NCI-H187 treated with DMSO at 0.1 percent for 48 hours (cell line): Measurements from ENCODE around the gene SPTLC2.
"Not testable (repeated sequence)": the region's sequence is repeated elsewhere in the genome, so short reads cannot be mapped to it uniquely, and the experiment has no call there.

Experiments used
- DNase-seq: peaks from one replicate; lab custom pipeline; 2025; lab: John Stamatoyannopoulos, UW

The SPTLC2 gene

DNA sequence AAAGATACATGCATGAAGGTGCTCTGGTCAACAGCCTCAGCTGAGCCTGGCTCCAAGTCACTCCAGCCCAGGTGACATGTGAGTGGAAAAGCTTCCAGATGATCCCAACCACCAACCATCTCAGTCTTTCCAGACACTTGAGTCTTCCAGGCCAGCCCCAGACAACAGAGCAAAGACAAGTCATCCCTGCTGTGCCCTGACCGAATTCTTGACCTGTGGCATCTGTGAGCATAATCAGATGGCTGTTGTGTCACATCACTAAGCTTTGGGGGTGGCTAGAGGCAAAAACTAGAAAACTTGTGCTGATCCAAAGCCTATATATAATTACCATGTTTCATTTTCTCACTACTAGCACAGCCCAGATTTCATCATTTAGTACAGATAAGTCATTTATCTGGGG is 67.0 kb downstream of the SPTLC2 start:
- no peak for DNase-seq

DNA sequence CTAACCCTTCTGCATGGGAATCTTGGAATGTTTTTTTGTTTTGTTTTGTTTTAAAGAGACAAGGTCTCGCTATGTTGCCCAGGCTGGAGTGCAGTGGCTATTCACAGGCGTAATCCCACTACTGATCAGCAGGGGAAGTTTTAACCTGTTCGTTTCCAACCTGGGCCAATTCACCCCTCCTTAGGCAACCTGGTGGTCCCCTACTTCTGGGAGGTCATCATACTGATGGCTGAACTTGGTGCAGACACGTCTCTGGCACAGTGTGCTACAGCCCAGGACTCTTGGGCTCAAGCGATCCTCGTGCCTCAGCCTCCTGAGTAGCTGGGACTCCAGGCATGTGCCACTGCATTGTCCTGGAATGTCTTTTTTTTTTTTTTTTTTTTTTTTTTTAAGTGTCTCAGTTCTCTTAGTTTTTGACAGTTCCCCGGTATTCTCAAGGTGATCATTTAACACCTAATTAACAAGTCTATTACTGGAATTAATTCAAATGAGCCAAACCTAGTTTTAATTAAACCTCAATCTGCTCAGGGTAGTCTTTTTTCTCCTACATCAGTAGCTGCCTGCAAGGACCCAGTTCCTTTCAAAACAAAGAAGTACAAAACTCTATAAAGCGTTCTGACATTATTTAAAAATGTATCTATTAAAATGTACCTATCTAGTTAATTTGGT is 68.8 kb downstream of the SPTLC2 start:
- DNase-seq: no peak

DNA sequence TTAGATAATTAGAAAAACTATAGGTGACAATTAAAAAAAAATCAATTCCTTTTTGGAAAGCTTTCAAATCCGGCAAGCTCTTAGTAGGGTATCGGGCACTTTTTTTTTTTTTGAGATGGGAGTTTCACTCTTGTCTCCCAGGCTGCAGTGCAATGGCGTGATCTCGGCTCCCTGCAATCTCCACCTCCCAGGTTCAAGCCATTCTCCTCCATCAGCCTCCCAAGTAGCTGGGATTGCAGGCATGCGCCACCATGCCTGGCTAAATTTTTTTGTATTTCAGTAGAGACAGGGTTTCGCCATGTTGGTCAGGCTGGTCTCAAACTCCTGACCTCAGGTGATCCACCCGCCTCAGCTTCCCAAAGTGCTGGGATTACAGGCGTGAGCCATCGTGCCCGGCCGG is 71.3 kb downstream of the SPTLC2 start:
- DNase-seq: not testable (repeated sequence)

DNA sequence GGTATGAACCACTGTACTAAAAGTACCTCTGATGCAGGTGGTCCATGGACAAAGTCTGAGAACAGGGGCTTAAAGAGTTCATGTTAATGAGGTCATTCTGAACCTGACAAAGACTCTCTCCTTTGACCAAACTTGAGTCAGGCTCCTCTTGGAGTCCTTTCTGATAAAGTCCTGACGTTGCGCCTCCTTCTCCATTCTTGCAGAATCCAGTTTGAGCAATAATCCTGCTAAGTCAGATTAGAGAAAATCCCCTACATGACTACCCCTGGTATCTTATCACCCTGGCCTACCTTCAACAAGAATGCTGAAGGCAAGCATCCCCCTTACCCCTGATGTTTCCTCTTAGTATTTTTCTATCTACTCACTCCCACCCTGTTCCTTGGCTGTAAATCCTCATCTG is 71.9 kb downstream of the SPTLC2 start:
- no peak for DNase-seq

DNA sequence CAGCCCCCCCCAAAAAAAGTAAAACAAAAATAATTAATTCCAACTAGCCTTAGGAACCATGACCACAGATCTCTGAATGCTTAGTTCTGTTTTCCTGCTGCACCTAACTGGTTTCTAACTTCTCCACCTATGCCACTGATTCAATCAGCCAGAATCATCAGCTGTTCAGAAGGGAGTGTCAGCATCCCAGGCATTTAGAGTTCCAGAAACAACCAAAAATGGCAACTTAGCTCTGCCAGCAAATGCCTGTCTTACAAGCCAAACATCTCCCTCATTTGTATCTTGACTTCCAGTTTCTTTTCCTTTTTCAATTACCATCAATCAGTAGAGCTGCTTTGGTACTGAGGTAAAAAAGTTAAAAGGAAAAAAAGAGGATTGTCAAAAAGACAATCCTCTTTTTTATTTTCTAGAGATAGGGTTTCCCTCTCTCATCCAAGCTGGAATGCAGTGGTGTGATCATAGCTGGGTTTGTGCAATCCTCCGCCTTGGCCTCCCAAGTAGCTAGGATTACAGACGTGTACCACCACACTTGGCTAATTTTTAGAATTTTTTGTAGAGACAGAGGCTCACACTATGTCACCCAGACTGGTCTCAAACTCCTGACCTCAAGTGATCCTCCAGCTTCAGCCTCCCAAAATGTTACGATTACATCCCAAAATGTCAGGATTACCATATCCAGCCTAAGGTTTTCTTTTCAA is 72.7 kb downstream of the SPTLC2 start:
- DNase-seq: no peak

DNA sequence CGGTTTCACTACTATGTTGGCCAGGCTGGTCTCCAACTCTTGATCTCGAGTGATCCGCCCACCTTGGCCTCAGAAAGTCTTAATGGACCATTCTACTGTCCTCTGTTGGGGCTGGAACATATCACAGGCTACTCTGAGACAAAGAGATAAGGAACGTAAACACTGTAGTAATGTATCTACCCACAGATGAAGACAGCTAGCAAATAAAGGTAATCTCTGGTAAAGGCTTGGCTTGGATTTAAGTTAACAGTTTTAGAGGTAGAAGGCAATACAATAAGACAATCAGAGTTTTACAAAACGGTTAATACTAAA is 73.2 kb downstream of the SPTLC2 start:
- no peak for DNase-seq

DNA sequence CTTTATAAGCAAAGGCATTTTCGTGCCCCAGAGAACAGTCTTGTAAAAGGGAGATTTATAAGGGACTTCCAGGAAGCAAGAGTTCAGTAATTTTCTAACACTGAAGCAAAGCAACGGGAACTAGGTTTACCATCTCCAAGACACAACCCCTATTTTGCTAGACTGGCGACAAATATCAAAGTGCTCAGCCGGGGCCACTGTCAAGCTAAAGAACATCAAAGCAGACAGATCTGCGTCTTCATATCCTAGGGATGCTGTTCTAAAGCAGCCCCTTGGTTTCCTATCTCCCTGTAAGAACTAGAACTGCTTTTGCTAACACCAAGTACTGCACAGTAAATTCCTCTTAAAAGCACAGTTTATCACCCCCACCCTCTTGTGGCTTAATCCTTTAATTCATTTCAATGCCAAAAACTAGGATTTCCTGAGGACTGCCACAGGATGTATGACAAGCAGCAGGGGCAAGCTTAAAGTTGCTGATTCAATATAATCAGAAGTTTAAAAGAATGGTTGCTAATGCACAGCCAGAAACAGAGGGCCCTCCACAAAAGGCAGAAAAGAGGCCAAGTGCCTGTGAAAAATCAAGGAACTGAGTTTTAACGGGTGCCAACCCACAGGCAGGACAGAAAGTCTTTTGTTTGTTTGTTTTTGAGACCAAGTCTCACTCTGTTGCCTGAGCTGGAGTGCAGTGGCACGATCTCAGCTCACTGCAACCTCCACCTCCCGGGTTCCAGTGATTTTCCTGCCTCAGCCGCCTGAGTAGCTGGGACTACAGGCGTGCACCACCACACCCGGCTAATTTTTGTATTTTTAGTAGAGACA is 73.8 kb downstream of the SPTLC2 start:
- DNase-seq: no peak

DNA sequence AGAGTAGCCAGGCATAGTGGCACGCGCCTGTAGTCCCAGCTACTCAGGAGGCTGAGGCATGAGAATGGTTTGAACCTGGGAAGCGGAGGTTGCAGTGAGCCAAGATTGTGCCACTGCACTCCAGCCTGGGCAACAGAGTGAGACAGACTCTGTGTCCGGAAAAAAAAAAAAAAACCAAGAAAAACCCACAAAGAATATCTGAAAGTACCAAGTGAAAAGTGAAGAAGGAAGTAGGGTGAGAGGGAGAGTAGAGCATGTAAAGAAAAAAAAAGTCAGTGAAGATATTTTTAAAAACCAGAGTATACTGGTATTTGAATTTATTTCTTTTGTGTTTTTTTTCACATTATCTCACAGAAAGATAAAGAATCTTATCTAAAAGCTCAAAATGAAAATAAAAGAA is 74.5 kb downstream of the SPTLC2 start:
- DNase-seq: no peak

DNA sequence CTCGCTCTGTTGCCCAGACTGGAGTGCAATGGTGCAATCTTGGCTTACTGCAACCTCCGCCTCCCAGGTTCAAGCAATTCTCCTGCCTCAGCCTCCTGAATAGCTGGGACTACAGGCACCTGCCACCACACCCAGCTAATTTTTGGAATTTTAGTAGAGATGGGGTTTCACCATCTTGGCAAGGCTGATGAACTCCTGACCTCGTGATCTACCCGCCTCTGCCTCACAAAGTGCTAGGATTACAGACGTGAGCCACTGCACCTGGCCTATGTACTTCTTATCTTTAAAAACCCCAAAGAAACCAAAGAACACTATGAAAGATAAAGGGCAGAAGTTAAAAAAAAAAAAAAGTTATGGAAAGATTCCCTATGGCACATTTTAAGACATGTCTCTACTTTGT is 79.5 kb downstream of the SPTLC2 start:
- DNase-seq: not testable (repeated sequence)

DNA sequence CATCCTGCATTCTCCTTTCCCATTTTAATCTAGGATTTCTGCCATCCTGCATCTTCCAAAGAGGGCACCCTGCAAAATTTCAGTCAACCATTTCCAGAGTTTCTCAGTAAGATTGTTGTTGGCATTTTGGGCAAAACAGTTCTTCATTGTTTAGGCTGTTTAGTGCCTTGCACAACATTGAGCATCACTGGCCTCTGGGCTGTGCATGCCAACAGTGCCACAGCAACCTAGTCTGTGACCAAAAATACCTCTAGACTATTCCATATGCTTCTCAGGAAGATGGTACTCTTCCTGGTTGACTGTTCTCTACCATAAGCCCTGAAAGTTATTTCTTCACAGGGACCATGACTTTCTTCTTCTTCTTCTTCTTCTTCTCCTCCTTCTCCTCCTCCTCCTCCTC is 85.4 kb downstream of the SPTLC2 start:
- no peak for DNase-seq

DNA sequence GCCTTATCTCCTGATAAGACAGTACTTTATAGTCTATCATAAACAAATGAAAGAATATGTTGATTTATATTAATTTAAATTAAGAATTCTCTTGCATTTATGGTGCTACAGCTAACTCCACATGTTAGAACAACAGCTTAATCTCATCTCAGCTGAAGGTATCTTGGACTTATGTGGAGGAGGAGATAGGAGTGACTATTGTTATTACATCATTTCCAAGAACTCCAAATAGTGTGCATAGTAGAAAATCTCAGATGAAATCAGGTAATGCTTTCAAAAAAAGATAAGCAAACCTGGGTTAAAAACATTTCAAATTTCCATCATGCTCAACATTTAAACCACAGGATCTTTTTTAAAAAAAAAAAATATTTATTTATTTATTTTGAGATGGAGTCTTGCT is 86.5 kb downstream of the SPTLC2 start:
- DNase-seq: no peak

DNA sequence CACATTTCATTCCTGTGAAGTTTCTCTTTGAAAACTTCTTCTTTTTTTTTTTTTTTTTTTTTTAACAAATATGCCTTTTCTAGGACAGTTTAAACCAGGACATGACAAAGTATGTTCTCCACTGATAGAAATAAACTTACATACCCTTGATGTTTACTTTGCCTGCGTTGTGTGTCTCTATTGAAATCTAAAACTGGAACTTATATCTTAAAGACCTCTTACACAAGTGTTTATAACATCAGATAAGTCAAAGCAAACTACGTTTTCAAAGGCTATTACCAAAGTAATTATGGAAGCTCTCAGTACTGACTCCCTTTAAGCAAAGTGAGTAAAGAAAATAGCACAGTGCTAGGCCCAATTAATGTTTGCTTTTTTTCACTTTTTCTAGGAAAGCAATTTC is 87.2 kb downstream of the SPTLC2 start:
- no peak for DNase-seq

DNA sequence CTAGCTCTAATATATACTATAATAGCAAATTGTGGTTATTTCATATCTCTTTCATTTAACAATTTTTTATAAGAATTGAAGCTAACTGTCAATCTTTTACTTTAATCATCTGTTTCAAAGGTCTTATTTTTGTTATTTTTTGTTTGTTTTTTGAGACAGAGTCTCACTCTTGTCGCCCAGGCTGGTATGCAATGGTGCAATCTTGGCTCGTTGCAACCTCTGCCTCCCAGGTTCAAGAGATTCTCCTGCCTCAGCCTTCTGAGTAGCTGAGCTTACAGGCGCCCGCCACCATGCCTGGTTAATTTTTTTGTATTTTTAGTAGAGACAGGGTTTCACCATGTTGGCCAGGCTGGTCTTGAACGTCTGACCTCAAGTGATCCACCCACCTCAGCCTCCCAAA is 87.7 kb downstream of the SPTLC2 start:
- not testable (repeated sequence) for DNase-seq

DNA sequence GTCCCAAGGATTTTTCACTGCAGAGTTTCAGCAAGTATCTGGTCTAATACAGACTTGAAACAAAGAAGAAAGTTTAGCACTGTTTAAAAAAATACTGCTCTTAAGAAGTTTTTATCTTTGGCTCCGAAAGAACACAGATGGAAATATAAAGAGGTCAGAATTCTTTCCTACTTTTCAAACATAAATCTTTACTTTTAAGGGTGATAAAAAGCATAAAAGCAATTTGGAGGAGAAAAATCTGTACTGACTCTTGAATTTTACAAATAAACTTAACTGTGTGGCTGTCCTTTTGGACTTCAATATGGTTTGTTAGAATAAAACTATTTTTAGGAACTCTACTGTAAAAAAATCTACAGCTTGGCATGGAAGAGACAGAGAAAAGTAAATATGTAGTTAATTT is 90.2 kb downstream of the SPTLC2 start:
- no peak for DNase-seq

DNA sequence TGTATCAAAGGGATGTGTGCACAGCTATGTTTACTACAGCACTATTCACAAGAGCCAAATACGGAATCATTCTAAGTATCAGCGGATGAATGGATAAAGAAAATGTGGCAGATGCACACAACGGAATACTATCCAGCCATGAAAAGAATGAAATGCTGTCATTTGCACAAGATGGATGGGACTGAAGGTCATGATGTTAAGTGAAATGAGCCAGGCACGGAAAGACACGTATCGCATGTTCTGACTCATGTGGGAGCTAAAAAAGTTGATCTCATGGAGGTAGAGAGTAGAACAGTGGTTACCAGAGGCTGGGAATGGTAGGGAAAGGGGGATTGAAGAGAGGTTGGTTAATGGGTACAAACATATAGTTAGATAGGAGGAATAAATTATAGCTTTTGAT is 91.9 kb downstream of the SPTLC2 start:
- no peak for DNase-seq

DNA sequence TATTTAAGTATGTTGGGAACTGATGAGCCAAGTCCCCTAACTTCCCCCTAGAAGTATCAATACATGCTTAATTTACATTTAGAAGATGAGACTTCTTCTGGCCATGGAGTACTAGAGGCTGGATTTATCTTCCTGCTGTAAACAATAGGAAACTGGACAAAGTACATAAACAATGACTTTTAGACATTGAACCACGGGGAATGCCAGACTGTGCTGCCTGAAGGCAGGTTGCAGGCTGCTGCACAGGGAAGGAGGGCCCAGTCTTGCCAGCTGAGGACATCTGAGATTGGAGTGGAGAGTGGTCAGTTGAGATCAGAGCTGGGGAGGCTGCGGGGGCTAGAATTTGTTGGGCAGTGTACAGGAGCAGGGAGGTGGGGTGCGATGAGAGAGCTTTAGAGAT is 93.3 kb downstream of the SPTLC2 start:
- no peak for DNase-seq

DNA sequence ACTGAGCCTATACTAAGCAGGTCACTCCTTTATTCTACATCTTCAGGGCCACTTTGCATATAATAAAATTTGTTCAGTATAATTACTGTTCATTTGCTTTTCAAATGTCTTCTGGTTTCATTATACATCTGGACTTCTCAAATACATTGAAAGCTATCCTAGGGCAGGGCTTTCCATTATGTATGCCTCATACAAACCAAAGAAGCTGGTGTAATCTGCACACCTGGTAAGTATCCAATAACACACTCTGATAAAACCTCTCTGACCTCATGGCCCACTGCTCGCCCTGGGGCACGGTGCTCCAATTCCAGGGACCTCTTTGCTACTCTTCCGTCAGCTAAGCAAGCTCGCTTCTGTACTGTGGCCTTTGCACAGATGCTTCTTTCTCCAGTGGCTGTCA is 95.9 kb downstream of the SPTLC2 start:
- DNase-seq: no peak

DNA sequence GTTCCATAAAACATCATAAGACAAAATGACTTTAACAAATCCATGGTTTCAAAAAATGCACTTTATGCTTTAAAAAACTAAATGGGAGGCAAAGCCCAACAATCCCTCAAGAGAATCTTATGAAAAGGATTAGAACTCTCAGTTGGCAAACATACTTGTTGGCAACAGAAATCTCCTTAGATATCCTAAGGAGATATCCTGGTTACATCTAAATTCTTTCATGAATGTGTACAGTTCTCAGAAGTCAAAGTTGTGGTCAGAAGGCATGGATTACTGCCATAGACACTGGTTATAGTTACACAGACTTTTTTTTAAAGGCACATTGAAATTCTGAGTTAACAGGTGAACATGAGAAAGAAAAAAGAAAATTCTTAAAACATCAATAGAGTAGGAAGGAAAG is 100.3 kb downstream of the SPTLC2 start:
- DNase-seq: no peak

DNA sequence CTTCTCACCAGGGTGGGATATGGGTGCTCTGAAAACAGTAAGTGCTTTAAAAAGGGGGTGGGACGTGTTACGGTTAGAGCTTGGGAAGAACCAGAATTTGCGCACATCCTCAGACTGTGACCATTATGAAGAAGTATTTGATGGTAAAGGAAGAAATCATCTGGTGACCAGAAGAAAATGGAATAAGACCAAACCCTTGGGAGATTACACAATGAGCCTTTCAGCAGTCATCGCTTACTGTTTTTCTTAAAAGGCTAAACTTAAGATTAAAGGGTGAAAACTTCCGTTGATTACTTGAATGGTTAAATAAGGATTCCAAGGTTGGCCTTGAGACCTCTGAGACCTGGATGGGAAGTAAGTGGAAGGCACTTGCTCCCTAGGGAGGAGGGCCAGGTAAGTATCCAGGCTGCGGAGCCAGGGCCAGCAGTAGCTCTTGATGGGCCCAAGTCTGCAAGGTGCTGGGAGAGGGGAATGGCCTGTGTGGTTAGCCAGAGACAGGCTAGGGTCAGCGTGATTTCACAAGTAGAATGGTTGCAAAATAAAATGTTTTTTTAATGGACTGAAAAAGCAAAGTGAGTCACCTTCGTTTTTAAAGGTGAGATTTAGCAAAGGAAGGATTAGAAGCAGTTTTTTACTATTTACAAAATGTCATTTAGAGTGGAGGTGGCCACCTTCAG is 104.8 kb downstream of the SPTLC2 start:
- no peak for DNase-seq

DNA sequence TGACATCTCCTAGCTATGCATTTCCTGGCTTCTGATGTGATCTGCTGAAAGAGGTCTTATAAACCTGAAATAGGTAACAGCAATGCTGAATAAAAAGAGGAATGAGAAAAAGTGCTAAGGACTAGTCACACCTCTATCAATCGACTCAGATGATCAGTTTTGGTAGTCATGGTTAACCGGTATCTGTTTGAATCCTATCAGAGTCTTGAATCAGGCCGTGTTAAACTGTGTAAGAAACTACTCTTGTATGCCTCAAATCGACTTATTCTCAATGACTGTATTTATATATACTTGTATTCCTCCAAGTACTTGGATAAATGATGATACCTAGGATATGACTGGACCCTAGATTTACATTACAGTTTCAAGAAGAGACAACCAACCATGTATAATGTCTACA is 107.1 kb downstream of the SPTLC2 start:
- DNase-seq: no peak

DNA sequence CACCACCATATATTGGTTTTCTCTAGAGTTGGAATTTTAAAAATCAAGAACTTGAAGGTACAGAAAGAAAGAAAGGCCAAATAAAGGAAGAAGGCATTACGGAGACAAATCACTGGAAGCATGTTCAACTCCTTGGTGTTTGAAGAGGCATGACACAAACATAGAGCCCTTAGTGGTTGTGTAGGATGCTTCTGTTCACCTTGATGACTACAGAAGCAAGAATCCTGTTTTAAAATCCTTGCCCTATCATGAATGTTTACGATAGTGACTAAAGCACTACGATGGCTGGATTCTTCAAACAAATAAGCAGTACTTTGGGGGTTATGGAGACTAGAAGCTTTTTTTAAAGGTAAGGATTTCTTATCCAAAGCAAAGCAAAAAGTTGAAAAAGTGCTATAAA is 107.6 kb downstream of the SPTLC2 start:
- no peak for DNase-seq

DNA sequence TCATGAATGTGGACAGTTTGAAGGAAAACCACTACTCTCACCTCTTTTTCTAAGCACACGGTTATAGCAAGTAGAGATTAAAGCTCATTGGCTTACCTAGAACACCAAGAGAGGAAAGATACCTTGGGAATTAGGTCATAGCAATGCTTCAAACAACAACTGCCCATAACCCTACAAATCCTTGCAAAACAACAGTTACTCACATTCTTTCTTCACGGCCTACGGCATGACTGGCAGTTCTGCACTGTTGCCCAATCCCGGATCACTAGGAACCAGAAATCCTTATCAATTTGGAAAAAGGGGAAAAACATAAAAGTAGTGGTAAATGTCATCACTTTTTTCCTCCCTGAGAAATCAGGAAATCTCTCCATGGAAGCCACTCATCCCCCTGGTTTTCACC is 108.2 kb downstream of the SPTLC2 start:
- DNase-seq: no peak

DNA sequence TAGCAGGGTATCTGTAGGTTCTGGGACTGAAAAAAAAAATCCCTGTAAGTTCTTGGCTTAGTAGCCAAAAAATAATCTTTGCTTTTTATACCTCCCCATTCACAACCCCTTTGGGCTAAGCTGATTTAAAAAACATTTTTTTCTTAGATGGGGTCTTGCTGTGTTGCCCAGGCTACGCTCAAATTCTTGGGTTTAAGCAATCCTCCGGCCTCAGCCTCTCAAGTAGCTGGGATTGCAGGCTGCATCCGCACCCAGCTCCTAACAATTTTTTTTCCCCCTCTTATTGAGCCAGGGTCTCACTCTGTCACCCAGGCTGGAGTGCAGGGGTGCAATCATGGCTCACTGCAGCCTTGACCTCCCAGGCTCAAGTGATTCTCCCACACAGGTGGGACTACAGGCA is 108.7 kb downstream of the SPTLC2 start:
- DNase-seq: no peak
